ENCODE results near the gene CABCOCO1.
"Not testable (repeated sequence)": the region's sequence is repeated elsewhere in the genome, so short reads cannot be mapped to it uniquely, and the experiment has no call there.

Gene CABCOCO1

GRCh38 chr10:61642676-61643075 lies 20.1 kb upstream of the CABCOCO1 start:
- no peak for DNase-seq

- no peak for DNase-seq
Observed at GRCh38 chr10:61643316-61643751, 19.4 kb upstream of the CABCOCO1 start.

DNA sequence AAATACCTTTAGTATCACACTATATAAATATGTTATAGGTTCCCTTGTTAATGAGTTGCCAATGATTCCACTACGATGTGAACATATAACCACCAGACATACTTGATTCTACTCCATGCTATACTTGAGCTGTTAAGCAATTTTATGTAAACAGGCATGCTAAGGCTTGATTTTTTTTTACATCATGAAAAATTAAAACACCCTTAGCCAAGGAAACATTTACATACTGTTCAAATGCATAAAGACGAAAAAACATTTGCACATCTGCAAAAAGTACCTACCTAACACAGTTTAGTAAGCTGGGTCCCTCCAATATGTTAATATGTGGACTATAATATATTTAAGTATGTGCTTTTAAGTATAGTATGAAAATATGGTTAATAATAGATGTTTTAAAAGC lies 9.0 kb upstream of the CABCOCO1 start:
- no peak for DNase-seq

GRCh38 chr10:61655335-61655851 lies 7.3 kb upstream of the CABCOCO1 start:
- DNase-seq, result no peak

GRCh38 chr10:61663466-61663865 lies 737 bp downstream of the CABCOCO1 start:
- peak in 1 of 51 donors; percentile 35 for DNase-seq

DNA sequence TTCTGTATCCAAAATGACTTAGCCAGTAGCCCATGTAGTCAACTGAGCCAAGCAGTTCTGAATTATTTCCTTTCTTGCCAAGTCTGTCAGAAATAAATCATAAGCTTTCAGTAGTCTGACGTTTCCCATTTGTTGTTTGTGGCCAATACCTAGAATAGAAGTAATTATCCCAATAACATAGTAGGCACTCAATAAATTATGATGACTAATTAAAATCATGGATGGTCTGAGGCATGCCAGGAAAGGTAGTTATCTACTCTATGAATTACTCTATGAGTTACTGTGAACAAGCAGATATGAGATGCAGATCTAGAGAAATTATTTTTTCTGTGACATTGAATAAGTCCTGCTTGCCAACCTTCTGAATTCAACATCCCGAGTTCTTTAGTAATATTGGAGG lies 2.3 kb downstream of the CABCOCO1 start:
- no peak for DNase-seq

GRCh38 chr10:61669161-61669725 lies 6.5 kb downstream of the CABCOCO1 start:
- no peak for DNase-seq

DNA sequence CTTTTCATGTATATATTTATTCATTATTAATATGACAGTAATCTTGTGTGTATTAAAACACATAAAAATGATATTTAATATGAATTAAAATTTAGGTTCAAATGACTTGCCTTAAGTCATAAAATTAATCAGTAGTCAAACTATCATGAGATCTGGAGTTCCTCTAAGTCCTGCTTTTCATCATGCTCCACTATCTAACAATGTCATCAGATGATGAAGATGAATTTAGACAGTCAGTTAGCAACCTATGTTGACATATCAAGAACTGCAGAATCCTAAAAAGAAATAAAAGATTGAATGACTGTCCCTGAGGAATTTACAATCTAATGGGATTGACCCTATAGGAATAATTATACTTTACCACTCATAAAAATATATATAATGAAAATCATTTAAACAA lies 7.1 kb downstream of the CABCOCO1 start:
- no peak for DNase-seq

DNA sequence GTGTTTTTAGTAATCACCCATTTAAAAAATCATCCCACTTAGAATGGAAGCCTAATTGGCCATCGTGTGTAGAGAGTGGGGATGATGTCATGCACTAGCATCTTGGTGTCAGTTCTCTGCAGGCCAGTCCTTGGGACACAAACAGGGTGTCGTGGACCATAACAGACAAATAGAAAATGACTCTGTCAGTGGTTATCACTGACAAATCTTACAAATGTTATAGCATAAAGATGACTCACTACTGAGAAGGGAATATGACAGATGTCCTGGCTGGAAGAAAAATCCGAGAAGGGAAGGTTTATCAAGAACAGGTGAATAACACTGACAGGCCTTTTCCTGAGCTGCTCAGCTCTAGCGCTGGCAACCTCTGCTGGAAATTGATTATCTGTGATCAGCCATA lies 10.6 kb downstream of the CABCOCO1 start:
- no peak for DNase-seq

DNA sequence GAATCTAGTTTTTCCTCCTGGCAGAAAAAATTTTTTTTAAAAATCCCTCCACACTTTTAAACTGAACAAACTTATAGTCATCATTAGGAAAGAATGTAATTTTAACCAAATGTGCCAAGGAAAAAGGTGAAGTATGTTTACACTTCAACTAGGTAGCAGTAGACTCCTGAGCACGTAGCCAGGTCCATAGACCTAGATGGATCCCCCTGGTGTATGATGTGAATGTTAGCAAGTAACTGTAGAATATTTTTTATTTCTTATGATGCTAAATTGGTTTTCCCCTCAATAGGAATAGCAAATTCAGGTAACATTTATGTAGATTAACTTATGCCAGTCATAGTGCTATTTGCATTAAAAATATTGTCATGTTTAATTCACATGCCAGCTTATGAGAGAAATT lies 19.6 kb downstream of the CABCOCO1 start:
- no peak for DNase-seq

DNA sequence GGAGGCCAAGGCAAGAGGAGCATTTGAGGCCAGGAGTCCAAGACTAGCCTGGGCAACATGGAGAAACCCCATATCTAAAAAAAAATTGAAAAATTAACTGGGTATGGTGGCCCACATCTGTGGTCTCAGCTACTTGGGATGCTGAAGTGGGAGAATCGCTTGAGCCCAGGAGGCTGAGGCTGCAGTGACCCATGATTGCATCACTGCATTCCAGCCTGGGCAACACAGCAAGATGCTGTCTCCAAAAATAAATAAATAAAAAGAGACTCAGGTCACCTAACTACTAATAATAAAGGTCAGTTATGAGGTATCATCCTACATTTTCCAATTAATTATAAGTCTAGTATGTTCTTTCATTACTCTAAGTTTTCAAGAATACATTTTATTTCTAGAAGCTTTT lies 20.6 kb downstream of the CABCOCO1 start:
- DNase-seq, result no peak

- DNase-seq, result no peak
Observed at GRCh38 chr10:61684894-61685507, 22.3 kb downstream of the CABCOCO1 start.

DNA sequence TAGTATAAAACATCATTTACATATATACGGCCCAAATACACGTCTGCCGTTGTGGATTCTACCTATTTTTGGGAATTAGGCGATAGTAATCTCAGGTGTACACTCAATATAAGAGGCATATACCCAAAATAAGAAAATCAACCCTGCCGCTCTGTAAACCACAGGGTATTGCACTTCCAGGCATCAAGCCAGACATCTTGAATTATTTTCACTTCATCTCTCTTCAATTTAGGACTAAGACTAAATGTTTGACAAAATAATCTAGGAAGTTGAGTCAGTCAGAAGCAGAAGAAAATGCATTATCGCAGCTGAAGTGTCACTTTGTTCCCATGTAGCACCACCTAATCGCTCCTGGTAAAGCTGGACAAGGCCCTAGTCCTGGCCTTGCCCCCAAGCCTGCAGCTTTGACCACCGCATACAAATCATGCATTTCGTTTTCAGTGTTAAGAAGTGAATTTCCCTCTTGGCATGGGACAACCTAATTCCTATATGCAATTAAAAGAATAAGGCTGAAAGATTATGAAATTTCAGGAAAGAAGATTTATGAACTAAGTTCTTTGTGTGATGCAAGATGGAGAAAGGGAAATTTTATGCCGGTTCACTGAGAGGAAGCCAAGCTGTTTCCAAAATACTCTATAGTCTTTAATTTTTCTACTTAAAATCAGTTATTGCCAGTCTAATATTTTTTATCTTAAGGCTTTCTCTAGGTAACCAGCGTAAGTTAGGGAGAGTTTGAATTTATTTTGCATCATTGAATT lies 26.0 kb downstream of the CABCOCO1 start:
- DNase-seq, result no peak

GRCh38 chr10:61691667-61692066 lies 28.9 kb downstream of the CABCOCO1 start:
- not testable (repeated sequence) for DNase-seq

- DNase-seq, result no peak
Observed at GRCh38 chr10:61692447-61693010, 29.8 kb downstream of the CABCOCO1 start.

DNA sequence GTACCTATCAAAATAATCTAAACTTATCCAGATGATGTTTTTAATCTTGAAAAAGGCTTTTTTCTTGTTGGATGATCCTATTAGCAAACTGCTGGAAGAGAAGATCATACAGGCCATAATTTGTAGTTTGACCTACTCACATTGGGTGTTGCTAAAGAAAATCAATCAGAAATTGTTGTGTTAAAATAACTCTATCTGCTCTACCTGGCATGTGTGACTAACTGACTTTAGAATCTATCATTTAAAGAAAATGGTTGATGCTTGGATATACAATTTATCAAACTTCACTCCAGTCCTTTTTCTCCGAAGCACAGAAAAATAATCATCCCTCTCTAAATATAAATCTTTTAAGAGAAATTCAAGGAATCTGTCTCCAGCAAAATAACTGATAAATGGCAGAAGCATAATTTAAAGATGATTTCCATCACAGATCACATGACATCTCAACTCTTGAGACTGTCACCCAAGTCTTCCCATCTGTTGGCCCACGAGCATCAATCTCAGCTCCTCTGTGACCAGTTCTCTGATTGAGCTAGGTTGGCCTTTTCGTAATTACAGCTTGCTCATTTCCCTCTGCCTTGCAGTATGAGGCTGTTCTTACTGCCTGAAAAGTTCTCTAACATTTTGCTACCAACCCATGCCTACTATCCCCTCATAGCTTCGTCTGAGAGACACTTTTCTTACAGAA lies 36.4 kb downstream of the CABCOCO1 start:
- DNase-seq, result no peak

DNA sequence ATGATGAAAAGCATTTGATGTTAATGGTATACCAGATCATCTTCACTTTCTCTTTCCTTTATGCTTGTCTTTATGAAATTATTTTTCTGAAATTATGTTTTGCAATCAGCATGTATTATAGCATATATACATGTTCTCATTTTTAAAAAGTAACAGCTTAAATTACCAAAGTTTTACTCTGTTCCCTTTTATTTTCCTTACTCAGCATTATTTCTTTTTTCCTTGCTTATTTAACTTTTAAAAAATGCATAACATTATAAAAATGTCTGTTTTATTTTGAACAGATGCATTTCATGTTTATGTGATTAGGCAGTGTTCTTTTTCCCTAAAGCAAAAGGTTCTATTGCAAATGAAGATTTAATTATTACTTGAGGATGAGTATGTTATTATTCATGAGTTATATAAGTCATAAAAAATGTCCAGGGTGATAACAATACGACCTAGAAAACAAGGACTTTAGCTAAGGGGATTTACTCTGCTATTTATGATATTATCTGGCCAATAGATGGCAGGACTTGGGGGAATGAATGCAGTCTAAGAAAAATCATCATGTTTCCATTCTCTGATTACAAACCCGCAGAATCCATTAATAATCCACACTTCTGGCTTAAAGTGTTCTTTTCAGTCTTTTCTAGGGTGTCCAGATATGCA lies 38.5 kb downstream of the CABCOCO1 start:
- DNase-seq, result no peak

GRCh38 chr10:61701706-61702105 lies 39.0 kb downstream of the CABCOCO1 start:
- no peak for DNase-seq

DNA sequence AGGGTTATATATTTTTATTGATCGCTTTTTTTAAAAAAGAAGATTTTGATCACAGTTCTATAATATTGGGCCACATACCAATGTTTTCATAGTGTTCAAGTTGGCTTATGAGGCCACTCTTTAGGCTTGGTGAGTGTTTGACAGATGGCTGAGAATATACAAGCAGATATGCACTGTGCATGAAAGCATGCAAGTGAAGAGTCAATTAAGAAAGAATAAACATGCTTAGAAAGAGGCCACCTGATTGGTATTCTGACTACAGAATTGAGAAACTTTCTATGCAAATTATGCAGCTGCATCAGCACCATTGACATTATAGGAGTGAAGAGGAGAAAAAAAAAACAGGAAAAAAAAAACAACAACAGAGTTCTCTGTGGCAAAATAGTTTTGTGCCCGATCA lies 39.9 kb downstream of the CABCOCO1 start:
- DNase-seq, result no peak

DNA sequence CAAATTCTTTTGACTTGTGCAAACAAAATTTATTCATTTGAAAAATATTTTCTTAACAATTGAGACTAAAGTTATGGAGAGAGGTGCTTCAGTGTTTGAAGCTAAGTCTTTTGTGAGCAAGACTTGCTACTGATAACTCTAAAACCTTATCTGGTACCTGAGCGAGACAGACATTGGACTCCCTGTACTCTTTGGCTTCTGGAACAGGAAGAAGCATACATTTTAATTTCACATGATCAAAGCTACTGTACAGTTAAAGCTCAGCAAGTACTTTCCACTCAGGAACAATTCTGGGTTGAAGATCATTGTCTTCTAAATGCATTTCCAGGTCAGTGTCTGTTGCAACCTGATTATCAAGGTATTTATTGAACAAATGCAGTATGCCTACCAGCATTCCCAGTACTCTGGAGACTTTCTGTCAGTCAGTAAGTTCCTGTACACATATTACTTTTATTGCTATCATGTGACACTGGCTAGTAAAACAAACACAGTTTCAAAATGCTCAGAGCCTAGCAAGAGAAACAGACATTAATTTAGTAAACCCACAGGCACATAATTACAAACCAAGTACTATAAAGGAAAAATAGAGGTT lies 42.4 kb downstream of the CABCOCO1 start:
- DNase-seq, result no peak

DNA sequence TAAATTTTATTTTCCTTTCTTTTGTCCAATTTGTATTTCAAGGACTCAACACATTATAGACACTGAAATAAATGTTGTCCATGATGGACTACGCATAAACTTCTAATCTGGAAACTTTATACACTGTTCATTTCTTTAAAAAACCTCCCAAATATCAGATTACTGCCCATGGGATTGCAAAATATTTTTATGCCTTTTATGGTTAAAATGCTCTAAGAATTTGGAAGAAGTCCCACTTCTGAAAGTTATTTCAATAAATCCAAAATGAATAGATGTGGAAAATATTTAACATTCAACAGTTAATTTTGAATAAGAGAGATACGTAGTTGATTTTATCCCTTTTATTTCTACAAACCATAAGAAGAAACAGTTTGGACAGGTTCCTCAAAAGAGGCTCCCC lies 46.1 kb downstream of the CABCOCO1 start:
- DNase-seq, result no peak
